WTC11 (cell line): Measurements from ENCODE around the gene GALNTL6. TPM values are rescaled to one million over a fixed set of nuclear protein-coding genes. Genes with fewer than 3 reads are reported as not detected.

Experiments
- ATAC-seq: fragments of 200-7000 bp; cut with Tn5 transposase; 2 replicates; pipeline ENCODE4 v1.10.0; 2021; ENCODE audit warnings: mild to moderate bottlenecking, moderate library complexity
- CTCF ChIA-PET: fragments of 300-600 bp; sonication (Branson Sonifier 250); formaldehyde crosslinking; loops from one replicate; lab custom pipeline; 2021; ENCODE audit warnings: antibody characterized with exemption; lab: Charles Lee
- POLR2A ChIA-PET: fragments of 350-600 bp; sonication (Branson Sonifier 250); formaldehyde crosslinking; loops from one replicate; lab custom pipeline; 2021; ENCODE audit warnings: antibody characterized with exemption; lab: Charles Lee
- DNase-seq: peaks from one replicate; pipeline ENCODE4 v3.0.0; 2021; ENCODE audit warnings: low spot score
- H3K27ac Mint-ChIP-seq: 2 replicates; pipeline ENCODE4 v1.8.0; 2021; ENCODE audit warnings: mixed read lengths
- H3K27me3 Mint-ChIP-seq: 2 replicates; pipeline ENCODE4 v1.8.0; 2021; ENCODE audit warnings: low read depth, mild to moderate bottlenecking, moderate library complexity, mixed read lengths
- H3K36me3 Mint-ChIP-seq: 2 replicates; pipeline ENCODE4 v1.8.0; 2021; ENCODE audit warnings: mixed read lengths
- H3K4me1 Mint-ChIP-seq: 2 replicates; pipeline ENCODE4 v1.8.0; 2022; ENCODE audit warnings: mixed read lengths
- H3K4me3 Mint-ChIP-seq: 2 replicates; pipeline ENCODE4 v1.8.0; 2021; ENCODE audit warnings: mild to moderate bottlenecking, moderate library complexity, mixed read lengths
- H3K9me3 Mint-ChIP-seq: 2 replicates; pipeline ENCODE4 v1.8.0; 2021; ENCODE audit warnings: mixed read lengths
- ATF3 ChIP-seq: sonication (generic); formaldehyde crosslinking; conservative IDR thresholded peaks from 2 replicates; pipeline ENCODE4 v1.8.1; 2022; ENCODE audit warnings: mild to moderate bottlenecking, missing genetic modification reagents
- CBFB ChIP-seq: sonication (generic); formaldehyde crosslinking; IDR thresholded peaks from 2 replicates; pipeline ENCODE4 v1.8.1; 2022; ENCODE audit warnings: mild to moderate bottlenecking, low read depth, missing genetic modification reagents
- E2F4 ChIP-seq: sonication (generic); formaldehyde crosslinking; IDR thresholded peaks from 2 replicates; pipeline ENCODE4 v1.8.1; 2022; ENCODE audit warnings: low read depth, mild to moderate bottlenecking, moderate library complexity, missing genetic modification reagents, borderline replicate concordance
- FOXJ3 ChIP-seq: sonication (generic); formaldehyde crosslinking; IDR thresholded peaks from 2 replicates; pipeline ENCODE4 v1.9.0; 2021; ENCODE audit warnings: missing genetic modification reagents, mild to moderate bottlenecking, borderline replicate concordance
- GTF2I ChIP-seq: fragments of 250-450 bp; sonication (Bioruptor Pico); conservative IDR thresholded peaks from 2 replicates; pipeline ENCODE4 v1.4.0; 2021; ENCODE audit warnings: mild to moderate bottlenecking
- HMGA2 ChIP-seq: fragments of 250-450 bp; sonication (Bioruptor Pico); IDR thresholded peaks from 2 replicates; pipeline ENCODE4 v1.4.0; 2021; ENCODE audit warnings: mild to moderate bottlenecking, moderate library complexity
- JAZF1 ChIP-seq: fragments of 250-450 bp; sonication (Bioruptor Pico); IDR thresholded peaks from 2 replicates; pipeline ENCODE4 v1.9.0; 2021; ENCODE audit warnings: moderate library complexity, mild to moderate bottlenecking, inconsistent platforms
- KAT7 ChIP-seq: sonication (generic); formaldehyde crosslinking; IDR thresholded peaks from 2 replicates; pipeline ENCODE4 v1.8.1; 2023; ENCODE audit warnings: missing genetic modification reagents, mild to moderate bottlenecking, borderline replicate concordance
- NFATC4 ChIP-seq: fragments of 250-450 bp; sonication (Bioruptor Pico); IDR thresholded peaks from 2 replicates; pipeline ENCODE4 v1.9.0; 2021; ENCODE audit warnings: mild to moderate bottlenecking
- NR3C1 ChIP-seq: sonication (generic); formaldehyde crosslinking; conservative IDR thresholded peaks from 2 replicates; pipeline ENCODE4 v1.8.1; 2023; ENCODE audit warnings: low read depth, mild to moderate bottlenecking, missing genetic modification reagents
- PRRX2 ChIP-seq: fragments of 250-450 bp; sonication (Bioruptor Pico); IDR thresholded peaks from 2 replicates; pipeline ENCODE4 v1.8.0; 2021; ENCODE audit warnings: mild to moderate bottlenecking
- ZNF121 ChIP-seq: sonication (generic); formaldehyde crosslinking; IDR thresholded peaks from 2 replicates; pipeline ENCODE4 v1.8.0; 2023; ENCODE audit warnings: missing genetic modification reagents
- ZNF138 ChIP-seq: sonication (generic); formaldehyde crosslinking; conservative IDR thresholded peaks from 2 replicates; pipeline ENCODE4 v1.8.1; 2022; ENCODE audit warnings: mild to moderate bottlenecking, moderate library complexity, missing genetic modification reagents
- ZNF219 ChIP-seq: sonication (generic); formaldehyde crosslinking; IDR thresholded peaks from 2 replicates; pipeline ENCODE4 v1.8.0; 2023; ENCODE audit warnings: missing genetic modification reagents, mild to moderate bottlenecking, borderline replicate concordance
- ZNF232 ChIP-seq: sonication (generic); formaldehyde crosslinking; IDR thresholded peaks from 2 replicates; pipeline ENCODE4 v1.8.0; 2022; ENCODE audit warnings: mild to moderate bottlenecking, missing genetic modification reagents
- ZNF396 ChIP-seq: fragments of 250-450 bp; sonication (Bioruptor Pico); IDR thresholded peaks from 2 replicates; pipeline ENCODE4 v1.8.0; 2021; ENCODE audit warnings: mild to moderate bottlenecking, moderate library complexity, borderline replicate concordance
- ZNF416 ChIP-seq: fragments of 250-450 bp; sonication (Bioruptor Pico); IDR thresholded peaks from 2 replicates; pipeline ENCODE4 v1.9.0; 2021; ENCODE audit warnings: mild to moderate bottlenecking, inconsistent platforms
- ZNF423 ChIP-seq: fragments of 250-450 bp; sonication (Bioruptor Pico); IDR thresholded peaks from 2 replicates; pipeline ENCODE4 v2.1.2; 2022; ENCODE audit warnings: mild to moderate bottlenecking, moderate library complexity
- ZNF425 ChIP-seq: fragments of 250-450 bp; sonication (Bioruptor Pico); conservative IDR thresholded peaks from 2 replicates; pipeline ENCODE4 v1.9.0; 2021; ENCODE audit warnings: mild to moderate bottlenecking
- ZNF671 ChIP-seq: fragments of 250-450 bp; sonication (Bioruptor Pico); IDR thresholded peaks from 2 replicates; pipeline ENCODE4 v1.8.0; 2021; ENCODE audit warnings: mild to moderate bottlenecking
- total RNA-seq: library from RNA; stranded (reverse); gene quantifications from 3 replicates; pipeline ENCODE4 v1.2.3, GENCODE V29; 2021
- TF ChIP-seq, protein P1 (sequence below): sonication (generic); formaldehyde crosslinking; IDR thresholded peaks from 2 replicates; pipeline ENCODE4 v1.8.0; 2023; ENCODE audit warnings: missing genetic modification reagents, mild to moderate bottlenecking, borderline replicate concordance
- TF ChIP-seq, protein P2 (sequence below): fragments of 250-450 bp; sonication (Bioruptor Pico); IDR thresholded peaks from 2 replicates; pipeline ENCODE4 v1.8.0; 2021; ENCODE audit warnings: mild to moderate bottlenecking
- TF ChIP-seq, protein P3 (sequence below): sonication (generic); formaldehyde crosslinking; IDR thresholded peaks from 2 replicates; pipeline ENCODE4 v1.8.0; 2022; ENCODE audit warnings: missing genetic modification reagents

The GALNTL6 gene
- total RNA-seq, 1 experiment from 2014 or later = 0.24 TPM

GRCh38 chr4:172983014-172983413, 1169.8 kb downstream of the GALNTL6 start (continued):
- TF ChIP-seq, protein P1, sequence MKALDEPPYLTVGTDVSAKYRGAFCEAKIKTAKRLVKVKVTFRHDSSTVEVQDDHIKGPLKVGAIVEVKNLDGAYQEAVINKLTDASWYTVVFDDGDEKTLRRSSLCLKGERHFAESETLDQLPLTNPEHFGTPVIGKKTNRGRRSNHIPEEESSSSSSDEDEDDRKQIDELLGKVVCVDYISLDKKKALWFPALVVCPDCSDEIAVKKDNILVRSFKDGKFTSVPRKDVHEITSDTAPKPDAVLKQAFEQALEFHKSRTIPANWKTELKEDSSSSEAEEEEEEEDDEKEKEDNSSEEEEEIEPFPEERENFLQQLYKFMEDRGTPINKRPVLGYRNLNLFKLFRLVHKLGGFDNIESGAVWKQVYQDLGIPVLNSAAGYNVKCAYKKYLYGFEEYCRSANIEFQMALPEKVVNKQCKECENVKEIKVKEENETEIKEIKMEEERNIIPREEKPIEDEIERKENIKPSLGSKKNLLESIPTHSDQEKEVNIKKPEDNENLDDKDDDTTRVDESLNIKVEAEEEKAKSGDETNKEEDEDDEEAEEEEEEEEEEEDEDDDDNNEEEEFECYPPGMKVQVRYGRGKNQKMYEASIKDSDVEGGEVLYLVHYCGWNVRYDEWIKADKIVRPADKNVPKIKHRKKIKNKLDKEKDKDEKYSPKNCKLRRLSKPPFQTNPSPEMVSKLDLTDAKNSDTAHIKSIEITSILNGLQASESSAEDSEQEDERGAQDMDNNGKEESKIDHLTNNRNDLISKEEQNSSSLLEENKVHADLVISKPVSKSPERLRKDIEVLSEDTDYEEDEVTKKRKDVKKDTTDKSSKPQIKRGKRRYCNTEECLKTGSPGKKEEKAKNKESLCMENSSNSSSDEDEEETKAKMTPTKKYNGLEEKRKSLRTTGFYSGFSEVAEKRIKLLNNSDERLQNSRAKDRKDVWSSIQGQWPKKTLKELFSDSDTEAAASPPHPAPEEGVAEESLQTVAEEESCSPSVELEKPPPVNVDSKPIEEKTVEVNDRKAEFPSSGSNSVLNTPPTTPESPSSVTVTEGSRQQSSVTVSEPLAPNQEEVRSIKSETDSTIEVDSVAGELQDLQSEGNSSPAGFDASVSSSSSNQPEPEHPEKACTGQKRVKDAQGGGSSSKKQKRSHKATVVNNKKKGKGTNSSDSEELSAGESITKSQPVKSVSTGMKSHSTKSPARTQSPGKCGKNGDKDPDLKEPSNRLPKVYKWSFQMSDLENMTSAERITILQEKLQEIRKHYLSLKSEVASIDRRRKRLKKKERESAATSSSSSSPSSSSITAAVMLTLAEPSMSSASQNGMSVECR = no peak
- no peak for TF ChIP-seq ZNF416
- no peak for TF ChIP-seq E2F4 (CRISPR knock-in tag)
- TF ChIP-seq, protein P2, sequence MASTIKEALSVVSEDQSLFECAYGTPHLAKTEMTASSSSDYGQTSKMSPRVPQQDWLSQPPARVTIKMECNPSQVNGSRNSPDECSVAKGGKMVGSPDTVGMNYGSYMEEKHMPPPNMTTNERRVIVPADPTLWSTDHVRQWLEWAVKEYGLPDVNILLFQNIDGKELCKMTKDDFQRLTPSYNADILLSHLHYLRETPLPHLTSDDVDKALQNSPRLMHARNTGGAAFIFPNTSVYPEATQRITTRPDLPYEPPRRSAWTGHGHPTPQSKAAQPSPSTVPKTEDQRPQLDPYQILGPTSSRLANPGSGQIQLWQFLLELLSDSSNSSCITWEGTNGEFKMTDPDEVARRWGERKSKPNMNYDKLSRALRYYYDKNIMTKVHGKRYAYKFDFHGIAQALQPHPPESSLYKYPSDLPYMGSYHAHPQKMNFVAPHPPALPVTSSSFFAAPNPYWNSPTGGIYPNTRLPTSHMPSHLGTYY (CRISPR knock-in tag) = no peak
- no peak for TF ChIP-seq FOXJ3 (CRISPR knock-in tag)
- no peak for TF ChIP-seq ATF3
- TF ChIP-seq NR3C1 (CRISPR knock-in tag) = no peak
- no peak for TF ChIP-seq ZNF121 (CRISPR knock-in tag)
- TF ChIP-seq, all 79 proteins: peak for 0

- Mint-ChIP-seq H3K4me3 (no peak overlapping the region), H3K27me3 (no peaks in the 10 kb centered on the region), H3K4me1 (peaks cover 31% of the 10 kb centered on the region), H3K9me3 (peaks cover 35% of the 10 kb centered on the region), H3K27ac (no peak overlapping the region), H3K36me3 (peaks cover 21% of the 10 kb centered on the region)
- ATAC-seq = no peak
- ChIA-PET POLR2A (no interaction called here), CTCF (interaction anchor here (1.1 kb wide), 1 partner anchor 30 kb away, joined by 4 read pairs; no protein-coding TSS in a partner anchor)
- DNase-seq = no peak
- TF ChIP-seq JAZF1 (CRISPR knock-in tag) = no peak
- no peak for TF ChIP-seq ZNF396 (CRISPR knock-in tag)
- no peak for TF ChIP-seq ZNF423 (CRISPR knock-in tag)
- no peak for TF ChIP-seq FOXJ3 (CRISPR knock-in tag)
- TF ChIP-seq GTF2I = no peak
- TF ChIP-seq NFATC4 = no peak
- no peak for TF ChIP-seq PRRX2
- TF ChIP-seq HMGA2 (CRISPR knock-in tag) = no peak
- no peak for TF ChIP-seq KAT7 (CRISPR knock-in tag)
Measured at GRCh38 chr4:172983631-172984030, 1170.4 kb downstream of the GALNTL6 start.

DNA sequence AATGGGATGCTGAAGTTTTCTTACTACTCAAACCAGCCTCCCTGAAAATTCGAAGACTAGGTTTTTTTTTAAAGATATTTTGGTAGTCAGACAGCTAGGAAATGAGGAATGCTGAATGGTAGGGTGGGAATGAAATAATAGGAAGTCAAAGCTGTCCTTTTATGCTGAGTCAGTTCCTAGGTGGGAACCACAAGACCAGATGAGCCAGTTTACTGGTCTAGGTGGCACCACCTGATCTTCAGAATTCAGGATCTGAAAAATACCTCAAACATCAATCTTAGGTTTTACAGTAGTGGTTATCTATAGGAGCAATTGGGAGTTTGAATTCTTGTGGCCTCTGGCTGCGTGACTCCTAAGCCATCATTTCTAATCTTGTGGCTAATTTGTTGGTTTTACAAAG, 1172.3 kb downstream of the GALNTL6 start:
- DNase-seq (no peak), ATAC-seq (no peak)
- peaks cover 31% of the 10 kb centered on the region for H3K36me3 Mint-ChIP-seq
- peaks cover 31% of the 10 kb centered on the region for H3K4me1 Mint-ChIP-seq
- no peak overlapping the region for H3K4me3 Mint-ChIP-seq
- peaks cover 46% of the 10 kb centered on the region for H3K9me3 Mint-ChIP-seq
- 0 out of 2 replicates have a peak overlapping the region, but pooled peaks have one; percentile 7 for H3K27ac Mint-ChIP-seq
- ChIA-PET POLR2A (no interaction called here), CTCF (interaction anchor here (1.2 to 2.3 kb wide), 3 partner anchors 28 to 316 kb away, joined by 5 to 10 read pairs (median 6); no protein-coding TSS in a partner anchor)
- no peaks in the 10 kb centered on the region for H3K27me3 Mint-ChIP-seq
- TF ChIP-seq CBFB (CRISPR knock-in tag) = no peak
- no peak for TF ChIP-seq ZNF138 (CRISPR knock-in tag)
- no peak for TF ChIP-seq ZNF232
- TF ChIP-seq ZNF219 (CRISPR knock-in tag) = no peak
- TF ChIP-seq, protein P3, sequence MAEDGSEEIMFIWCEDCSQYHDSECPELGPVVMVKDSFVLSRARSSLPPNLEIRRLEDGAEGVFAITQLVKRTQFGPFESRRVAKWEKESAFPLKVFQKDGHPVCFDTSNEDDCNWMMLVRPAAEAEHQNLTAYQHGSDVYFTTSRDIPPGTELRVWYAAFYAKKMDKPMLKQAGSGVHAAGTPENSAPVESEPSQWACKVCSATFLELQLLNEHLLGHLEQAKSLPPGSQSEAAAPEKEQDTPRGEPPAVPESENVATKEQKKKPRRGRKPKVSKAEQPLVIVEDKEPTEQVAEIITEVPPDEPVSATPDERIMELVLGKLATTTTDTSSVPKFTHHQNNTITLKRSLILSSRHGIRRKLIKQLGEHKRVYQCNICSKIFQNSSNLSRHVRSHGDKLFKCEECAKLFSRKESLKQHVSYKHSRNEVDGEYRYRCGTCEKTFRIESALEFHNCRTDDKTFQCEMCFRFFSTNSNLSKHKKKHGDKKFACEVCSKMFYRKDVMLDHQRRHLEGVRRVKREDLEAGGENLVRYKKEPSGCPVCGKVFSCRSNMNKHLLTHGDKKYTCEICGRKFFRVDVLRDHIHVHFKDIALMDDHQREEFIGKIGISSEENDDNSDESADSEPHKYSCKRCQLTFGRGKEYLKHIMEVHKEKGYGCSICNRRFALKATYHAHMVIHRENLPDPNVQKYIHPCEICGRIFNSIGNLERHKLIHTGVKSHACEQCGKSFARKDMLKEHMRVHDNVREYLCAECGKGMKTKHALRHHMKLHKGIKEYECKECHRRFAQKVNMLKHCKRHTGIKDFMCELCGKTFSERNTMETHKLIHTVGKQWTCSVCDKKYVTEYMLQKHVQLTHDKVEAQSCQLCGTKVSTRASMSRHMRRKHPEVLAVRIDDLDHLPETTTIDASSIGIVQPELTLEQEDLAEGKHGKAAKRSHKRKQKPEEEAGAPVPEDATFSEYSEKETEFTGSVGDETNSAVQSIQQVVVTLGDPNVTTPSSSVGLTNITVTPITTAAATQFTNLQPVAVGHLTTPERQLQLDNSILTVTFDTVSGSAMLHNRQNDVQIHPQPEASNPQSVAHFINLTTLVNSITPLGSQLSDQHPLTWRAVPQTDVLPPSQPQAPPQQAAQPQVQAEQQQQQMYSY (CRISPR knock-in tag) = no peak
- TF ChIP-seq ZNF425 (CRISPR knock-in tag) = no peak
- no peak for TF ChIP-seq ZNF671 (CRISPR knock-in tag)
